IPS-18c (cell line): ENCODE measurements around the gene MED13L.
"Not testable (repeated sequence)": the region's sequence is repeated elsewhere in the genome, so short reads cannot be mapped to it uniquely, and the experiment has no call there.

Experiments
- H3K4me3 ChIP-seq: 2 replicates; pipeline ENCODE4 v1.7.0; 2013; ENCODE audit warnings: low read depth, mild to moderate bottlenecking, low read length, moderate library complexity; ENCODE audit not compliant: insufficient read depth
- H3K9me3 ChIP-seq: one replicate; pipeline ENCODE4 v1.6.1; 2013; ENCODE audit warnings: mild to moderate bottlenecking, low read length, moderate library complexity; ENCODE audit not compliant: control insufficient read depth, insufficient read depth

MED13L gene

DNA sequence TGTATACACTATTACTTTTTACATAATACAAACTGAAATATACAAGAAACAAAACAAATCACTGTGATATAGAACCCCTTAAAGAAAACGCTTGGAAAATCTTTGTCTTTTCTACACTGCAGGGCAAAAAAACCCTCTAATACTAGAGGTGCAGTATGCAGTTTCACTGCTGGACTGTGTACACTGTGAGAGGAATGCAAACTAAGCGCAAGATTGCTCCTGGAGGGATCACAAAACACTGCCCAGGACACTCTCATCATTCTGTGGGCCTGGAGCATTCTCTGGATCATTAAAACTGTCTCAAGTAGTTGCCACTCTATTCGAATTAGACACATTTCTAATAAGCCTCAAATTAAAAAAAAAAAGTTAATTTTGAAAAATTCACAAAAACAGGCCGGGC lies 217.6 kb downstream of the MED13L start:
- H3K4me3 ChIP-seq, result no peak overlapping the region
- H3K9me3 ChIP-seq, result no peaks in the 10 kb centered on the region

DNA sequence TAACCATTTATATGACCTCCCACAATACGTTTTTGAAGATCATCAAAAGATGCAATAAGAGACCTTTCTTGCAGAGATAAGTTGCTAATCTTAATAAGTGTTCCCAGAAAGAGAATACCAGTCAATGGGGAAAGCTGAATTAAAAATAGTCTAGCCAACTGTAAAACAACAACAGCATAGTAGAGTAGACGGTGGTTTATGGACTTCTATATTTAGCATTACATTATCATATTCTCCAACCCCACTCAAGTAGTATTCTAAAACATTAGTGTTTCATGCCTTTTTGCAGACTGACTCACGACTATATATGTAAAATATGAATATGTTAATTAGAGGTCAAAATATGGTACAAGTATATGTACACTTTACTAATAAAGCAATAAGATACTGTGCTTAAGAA lies 218.9 kb downstream of the MED13L start:
- no peaks in the 10 kb centered on the region for H3K9me3 ChIP-seq
- H3K4me3 ChIP-seq, result no peak overlapping the region

DNA sequence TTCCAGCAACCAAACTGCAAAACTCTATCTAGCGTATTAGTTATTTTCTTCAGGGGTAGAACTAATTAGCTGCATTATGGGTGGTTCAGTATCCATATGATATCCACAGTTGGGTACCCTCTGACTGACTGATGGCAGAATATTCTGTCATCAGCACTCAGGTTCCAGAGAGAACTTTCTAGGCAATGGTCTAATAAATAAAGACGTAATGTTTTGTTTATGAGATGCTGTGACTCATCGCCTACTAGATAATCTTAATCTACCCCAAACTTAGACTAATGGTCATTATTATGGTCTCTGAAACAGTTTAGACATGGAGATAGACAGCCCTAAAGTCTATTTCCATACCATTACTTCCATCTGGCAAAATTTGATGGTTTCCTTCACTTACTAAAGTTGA lies 220.1 kb downstream of the MED13L start:
- Histone ChIP-seq H3K9me3 (no peaks in the 10 kb centered on the region), H3K4me3 (no peak overlapping the region)

DNA sequence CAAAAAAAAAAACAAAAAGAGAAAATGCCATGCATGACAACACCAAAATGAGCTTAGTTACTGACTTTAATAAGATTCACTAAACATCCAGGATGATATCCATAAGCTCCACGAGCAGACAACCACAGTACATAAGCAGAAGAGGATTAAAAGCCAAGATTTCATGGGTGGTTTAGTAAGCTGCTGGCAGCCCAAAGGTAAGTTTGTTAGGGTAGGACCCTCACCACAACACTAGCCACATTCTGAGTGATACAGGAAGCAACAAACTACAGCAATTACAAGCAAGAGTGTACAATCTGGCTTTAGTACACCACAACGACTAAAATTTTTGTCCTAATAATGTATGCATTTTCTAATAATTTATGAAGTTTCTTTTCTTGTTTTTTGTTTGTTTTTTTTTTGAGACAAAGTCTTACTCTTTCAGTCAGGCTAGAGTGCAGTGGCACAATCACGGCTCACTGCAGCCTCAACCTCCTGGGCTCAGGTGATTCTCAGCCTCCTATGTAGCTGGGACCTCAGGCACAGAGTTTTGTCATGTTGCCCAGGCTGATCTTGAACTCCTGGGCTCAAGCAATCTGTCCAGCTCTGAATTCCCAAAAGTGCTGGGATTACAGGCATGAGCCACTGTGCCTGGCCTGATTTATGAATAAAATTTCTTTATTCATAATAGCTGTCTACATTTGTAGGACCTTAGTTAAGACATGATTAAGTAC lies 221.4 kb downstream of the MED13L start:
- Histone ChIP-seq H3K9me3 (no peaks in the 10 kb centered on the region), H3K4me3 (no peak overlapping the region)

DNA sequence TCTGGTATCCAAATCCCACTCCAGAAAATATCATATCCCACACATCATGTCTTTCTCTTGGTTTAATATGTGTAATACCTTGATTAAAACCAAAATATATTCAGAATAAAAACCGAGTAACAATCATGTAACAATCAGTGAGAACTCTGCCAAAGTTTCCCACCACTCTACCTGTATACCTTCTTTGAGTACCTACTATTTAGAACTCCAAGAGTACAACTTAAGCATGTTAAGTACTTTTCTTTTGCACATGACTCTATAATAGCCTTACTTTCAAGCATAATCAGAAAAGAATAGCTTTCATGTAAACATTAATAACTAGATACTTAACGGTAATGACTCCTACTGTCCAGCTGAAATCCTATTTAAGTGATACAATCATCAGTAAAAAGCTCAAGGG lies 223.2 kb downstream of the MED13L start:
- Histone ChIP-seq H3K9me3 (no peaks in the 10 kb centered on the region), H3K4me3 (no peak overlapping the region)

DNA sequence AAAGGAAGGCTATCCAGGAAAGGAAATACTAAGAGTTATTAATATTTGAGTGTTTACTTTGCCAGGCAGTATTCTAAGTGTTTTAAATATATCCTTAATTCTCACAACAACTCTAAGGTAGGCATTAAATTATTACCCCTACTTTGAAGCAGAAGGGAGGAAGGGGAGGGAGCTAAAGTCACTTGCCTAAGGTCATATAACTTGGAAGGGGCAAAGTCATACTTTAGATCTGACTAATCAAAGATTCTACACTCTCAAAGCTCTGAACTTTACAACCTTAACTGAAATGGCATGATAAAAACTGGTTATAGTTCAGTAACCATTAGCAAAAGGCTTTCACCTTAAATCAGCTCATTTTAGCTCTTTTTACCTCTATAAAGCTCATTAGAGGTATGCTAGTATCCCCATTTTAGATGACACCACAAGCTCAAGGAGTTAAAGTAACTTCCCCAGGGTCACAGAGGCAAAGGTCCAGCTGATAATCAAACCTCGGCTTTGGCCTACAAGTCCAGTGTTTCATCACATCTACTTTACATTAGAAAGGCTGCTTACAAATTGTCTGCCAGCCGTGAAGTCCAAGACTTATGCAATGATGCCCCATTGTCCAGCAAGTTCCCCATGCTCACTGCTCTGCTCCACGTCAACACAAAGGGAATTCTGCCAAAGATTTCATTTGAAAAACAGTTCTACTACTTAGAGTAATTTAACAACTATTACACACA lies 223.9 kb downstream of the MED13L start:
- no peak overlapping the region for H3K4me3 ChIP-seq

DNA sequence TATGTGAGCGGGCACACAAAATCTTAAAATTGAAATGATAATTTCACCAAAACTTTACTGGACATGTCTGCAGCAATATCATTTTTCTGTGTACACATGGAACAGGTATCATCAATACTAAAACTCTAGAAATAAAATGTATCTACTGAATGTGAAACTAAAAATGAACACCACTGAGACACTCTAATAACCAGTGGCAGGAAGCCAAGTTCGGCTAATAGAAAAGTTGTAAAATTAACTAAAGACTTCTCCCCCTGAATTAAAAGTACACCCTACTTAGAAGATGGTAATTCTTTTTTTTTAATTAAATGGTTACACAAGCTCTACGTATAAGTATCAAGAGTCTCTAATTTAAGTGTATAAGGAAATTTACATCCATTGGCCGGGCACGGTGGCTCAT lies 227.2 kb downstream of the MED13L start:
- no peak overlapping the region for H3K4me3 ChIP-seq

More for the DNA sequence above, 223.9 kb downstream of the MED13L start:
- no peaks in the 10 kb centered on the region for H3K9me3 ChIP-seq

DNA sequence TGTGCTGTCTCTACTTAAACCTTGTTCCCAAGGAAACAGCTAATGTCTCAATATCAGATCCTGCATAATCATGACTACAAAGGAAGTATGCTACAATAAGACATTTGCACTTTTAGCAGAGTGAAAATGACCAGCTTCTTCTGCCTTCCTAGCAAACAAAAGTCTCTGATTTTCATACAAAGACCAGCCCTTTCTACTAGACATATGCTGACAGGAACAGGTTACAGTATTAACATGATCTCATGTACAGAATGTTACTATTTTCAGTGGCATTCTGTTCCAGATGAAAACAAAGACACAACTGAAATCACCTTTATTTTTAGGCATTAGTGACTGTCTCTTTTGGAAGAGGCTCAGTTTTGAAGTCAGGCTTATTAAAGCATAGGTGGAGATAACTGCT lies 228.6 kb downstream of the MED13L start:
- no peaks in the 10 kb centered on the region for H3K9me3 ChIP-seq

More for the DNA sequence above, 227.2 kb downstream of the MED13L start:
- no peaks in the 10 kb centered on the region for H3K9me3 ChIP-seq

DNA sequence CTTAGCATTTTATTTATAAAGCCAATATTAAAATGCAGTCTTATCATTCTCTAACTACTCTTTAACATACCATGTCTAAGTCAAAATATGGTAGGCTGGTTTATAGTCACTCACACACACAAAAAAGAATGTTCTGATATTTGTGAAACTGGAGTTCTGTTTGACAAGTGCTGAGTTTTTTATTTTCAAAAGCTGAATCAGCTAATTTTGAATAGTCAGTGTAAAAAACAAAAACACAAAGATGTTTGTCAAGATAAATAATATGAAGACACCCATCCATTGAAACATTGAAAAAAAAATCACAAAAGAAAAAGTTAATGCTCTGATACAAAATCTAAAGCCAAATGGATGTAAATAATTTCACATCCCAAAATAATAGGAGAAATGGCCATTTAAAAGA lies 231.5 kb downstream of the MED13L start:
- Histone ChIP-seq H3K4me3 (no peak overlapping the region), H3K9me3 (no peaks in the 10 kb centered on the region)

More for the DNA sequence above, 228.6 kb downstream of the MED13L start:
- no peak overlapping the region for H3K4me3 ChIP-seq

DNA sequence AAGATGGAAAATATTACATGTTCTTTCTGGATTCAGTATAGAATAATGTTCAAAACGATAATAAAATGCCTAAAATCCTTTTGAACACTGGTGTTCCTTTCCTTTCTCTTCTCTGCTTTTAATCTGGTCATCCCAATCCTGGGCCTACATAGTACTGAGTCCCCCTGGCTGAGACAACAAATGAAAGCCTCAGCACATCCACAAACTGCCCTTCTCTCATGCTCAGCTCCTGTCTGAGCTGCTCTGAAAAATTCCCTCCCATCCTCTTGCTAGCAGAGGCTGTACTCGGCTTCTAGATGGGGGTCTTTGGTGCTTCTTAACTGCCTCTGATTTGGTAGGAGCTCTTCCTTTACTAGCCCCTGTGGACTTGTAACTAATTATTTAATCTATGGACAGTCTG lies 232.3 kb downstream of the MED13L start:
- Histone ChIP-seq H3K9me3 (no peaks in the 10 kb centered on the region), H3K4me3 (no peak overlapping the region)

DNA sequence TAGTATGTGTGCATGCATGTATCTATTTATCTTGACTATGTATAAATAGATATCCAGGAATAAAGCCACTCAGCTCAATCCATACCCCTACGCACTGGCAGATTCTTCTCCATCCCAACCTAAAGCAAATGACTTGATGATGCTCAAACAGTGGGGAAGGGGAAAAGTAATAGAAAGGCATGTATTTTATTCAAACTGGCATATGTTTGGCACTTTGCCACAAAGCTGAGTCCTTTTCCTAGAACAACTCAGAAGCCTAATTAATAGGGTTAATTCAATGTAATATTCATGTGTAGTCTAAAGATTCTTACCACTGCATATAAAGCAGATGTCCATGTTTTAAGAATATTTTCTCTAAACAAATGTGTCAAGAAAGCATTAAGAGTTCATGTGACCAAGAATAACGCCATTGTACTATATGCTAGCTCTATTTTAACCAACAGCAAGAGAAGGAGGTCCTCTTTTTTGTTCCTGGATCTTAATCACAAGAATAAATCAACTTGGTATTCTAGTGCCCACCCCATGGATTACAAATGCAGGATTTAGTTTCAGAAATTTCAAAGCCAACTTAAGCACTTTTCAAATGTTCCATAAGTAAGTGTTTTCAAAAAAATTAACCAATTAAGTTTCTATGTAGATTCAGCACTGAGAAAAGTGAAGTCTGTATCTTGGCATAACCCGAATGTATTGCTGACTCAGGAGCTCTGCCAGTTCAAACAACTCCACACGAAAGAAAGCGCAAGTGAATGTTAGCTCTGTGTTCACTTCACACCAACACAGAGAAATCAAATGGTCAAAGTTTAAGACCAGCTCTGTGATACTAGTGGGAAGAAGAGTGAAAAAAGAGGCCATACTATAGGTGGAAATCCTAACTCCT lies 233.6 kb downstream of the MED13L start:
- H3K4me3 ChIP-seq, result no peak overlapping the region
- no peaks in the 10 kb centered on the region for H3K9me3 ChIP-seq

DNA sequence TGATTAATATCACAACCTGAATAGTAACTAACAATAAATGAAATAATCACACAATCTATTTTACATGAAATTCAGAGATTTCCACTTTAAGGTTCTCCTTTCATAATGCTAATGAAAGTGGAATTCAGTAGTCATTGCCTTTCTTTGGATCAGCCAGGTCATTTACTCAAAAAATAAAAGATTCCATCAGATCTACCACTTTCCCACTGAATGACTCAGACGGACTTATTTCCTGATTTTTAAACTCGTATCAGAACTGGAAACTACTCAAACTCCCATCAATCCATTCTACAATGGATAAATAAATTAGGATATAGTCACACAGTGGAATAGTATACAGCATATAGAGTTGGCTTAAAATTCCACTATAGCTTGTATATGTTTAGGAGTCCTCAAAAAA lies 237.1 kb downstream of the MED13L start:
- H3K9me3 ChIP-seq, result no peaks in the 10 kb centered on the region

DNA sequence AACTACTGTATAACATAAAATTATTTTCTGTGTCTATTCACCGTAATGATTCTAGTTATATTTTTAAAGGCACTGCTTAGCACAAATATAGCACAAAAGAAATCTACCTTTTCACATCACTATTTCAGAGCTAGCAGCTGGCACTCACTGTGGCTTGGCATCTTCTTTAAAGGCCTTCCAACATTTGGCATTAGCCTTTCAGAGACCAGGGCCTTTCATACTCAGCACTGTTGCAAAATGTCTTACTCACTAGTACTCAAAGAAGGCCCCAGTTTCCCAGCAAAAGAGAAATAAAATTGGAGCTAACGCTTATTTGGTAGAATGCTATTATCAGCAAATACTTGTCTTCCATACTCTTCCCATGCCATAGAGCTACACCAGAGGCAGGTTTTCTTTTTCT lies 238.4 kb downstream of the MED13L start:
- Histone ChIP-seq H3K4me3 (no peak overlapping the region), H3K9me3 (no peaks in the 10 kb centered on the region)

More for the DNA sequence above, 237.1 kb downstream of the MED13L start:
- H3K4me3 ChIP-seq, result no peak overlapping the region

DNA sequence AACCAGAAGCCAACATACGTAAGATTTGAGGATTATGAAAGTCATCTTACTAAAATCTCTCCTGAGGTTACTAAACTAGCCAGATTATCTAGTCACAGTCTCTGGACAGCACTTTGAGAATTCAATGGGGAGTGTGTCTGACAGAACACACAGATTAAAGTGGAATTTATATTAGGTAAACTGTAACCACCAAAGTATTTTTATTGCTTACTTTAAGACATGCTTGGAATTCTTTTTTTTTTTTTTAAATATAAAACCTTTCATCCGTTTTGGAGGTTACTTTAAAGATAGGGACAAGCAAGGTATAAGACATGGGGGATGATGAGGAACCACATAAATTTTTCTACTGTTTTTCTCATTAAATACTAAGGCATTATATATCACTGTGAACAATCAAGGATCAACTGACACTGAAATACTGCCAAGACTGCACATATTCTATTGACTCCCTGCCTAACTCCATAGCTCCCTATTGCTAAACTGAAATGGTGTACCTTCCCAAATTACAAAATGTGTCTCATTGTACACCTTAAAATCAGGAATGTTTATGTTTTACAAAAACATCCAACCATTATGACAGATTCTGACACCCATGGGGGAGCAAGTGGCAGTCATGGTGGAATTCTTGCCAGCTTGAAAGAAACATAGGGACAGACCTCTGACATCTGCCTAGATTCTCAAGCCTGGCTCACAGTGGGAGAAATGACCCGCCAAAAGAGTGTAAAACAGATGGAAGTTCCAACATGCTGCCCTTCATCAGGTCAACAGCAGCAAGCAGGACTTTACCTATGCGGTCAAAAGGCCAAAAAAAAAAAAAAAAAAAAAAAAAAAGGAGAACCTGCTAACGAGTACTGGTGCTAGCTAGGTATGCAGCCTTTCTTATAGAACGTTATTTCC lies 239.3 kb downstream of the MED13L start:
- Histone ChIP-seq H3K4me3 (no peak overlapping the region), H3K9me3 (no peaks in the 10 kb centered on the region)

DNA sequence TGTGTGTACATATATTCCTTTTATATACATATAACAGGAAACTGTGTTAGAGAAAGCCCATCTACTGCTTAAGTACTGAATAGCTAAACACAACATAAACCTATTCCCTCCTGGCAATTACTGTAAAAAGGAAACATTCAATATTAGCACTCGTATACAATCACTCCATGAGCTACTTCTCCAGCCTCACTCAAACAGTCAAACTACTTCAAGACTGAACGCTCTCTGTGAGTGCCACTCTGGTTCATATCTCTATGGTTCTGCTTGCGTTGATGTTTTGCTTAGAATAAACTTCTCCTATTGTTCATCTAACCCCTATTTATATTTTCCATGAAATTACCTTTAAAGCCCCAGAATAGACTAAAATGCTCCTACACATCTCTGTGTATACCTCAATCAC lies 243.7 kb downstream of the MED13L start:
- Histone ChIP-seq H3K4me3 (no peak overlapping the region), H3K9me3 (no peaks in the 10 kb centered on the region)

DNA sequence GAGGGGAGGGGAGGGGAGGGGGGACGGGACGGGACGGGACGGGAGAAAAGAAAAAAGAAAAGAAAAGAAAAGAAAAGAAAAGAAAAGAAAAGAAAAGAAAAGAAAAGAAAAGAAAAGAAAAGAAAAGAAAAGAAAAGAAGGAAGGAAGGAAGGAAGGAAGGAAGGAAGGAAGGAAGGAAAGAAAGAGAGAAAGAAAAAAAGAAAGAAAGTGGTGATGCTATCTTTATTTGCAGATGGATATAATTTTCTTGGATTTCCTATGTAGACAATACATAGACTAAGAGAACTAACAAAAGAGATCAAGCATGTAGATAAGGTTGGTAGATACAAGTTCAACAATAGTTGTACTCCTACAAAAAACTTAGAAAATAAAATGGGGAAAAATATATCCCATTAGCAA lies 245.9 kb downstream of the MED13L start:
- H3K4me3 ChIP-seq, H3K9me3 ChIP-seq: not testable (repeated sequence)

DNA sequence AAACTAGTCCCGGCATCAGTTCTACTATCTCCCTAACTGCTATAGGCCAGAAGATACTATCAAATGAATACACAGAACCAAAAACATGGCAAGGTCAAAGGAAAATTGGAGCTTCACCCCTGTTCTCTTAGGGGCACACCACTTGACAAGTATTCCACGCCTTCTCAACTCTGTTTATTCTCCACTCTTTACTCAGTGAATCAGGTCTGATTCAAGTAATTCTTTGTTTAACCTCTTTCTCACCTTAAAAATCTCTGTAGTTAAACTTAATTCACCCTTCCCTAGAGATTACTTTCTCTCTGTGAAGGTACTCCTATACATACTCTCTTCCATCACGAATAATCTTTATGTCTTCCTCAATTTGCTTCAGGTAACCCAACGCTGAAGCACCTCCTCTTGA lies 248.9 kb downstream of the MED13L start:
- Histone ChIP-seq H3K4me3 (no peak overlapping the region), H3K9me3 (no peaks in the 10 kb centered on the region)
